SKM-1 (cell line): ENCODE data around the gene KCNJ12.
"Not testable (repeated sequence)": the region's sequence is repeated elsewhere in the genome, so short reads cannot be mapped to it uniquely, and the experiment has no call there.

Source experiments
- DNase-seq: peaks from one replicate; lab custom pipeline; 2025; ENCODE audit not compliant: unreplicated experiment; lab: John Stamatoyannopoulos, UW

KCNJ12 gene

GRCh38 chr17:21376081-21376758 is at the start of gene KCNJ12:
KCNJ12 (plus strand) TSS chr17:21376357; CDS start chr17:21415343, 38,986 bp downstream.
- DNase-seq, result no peak

- not testable (repeated sequence) for DNase-seq
Observed at GRCh38 chr17:21327921-21328320, 48.2 kb upstream of the KCNJ12 start.

- not testable (repeated sequence) for DNase-seq
Observed at GRCh38 chr17:21328778-21329177, 47.4 kb upstream of the KCNJ12 start.

GRCh38 chr17:21330436-21331160 is 45.6 kb upstream of the KCNJ12 start:
- no peak for DNase-seq

- not testable (repeated sequence) for DNase-seq
Observed at GRCh38 chr17:21336541-21337294, 39.4 kb upstream of the KCNJ12 start.

GRCh38 chr17:21337981-21338625 is 38.1 kb upstream of the KCNJ12 start:
- DNase-seq, result not testable (repeated sequence)

- DNase-seq, result no peak
Observed at GRCh38 chr17:21339011-21339410, 37.1 kb upstream of the KCNJ12 start.

GRCh38 chr17:21339571-21339970 is 36.6 kb upstream of the KCNJ12 start:
- not testable (repeated sequence) for DNase-seq

GRCh38 chr17:21340407-21340806 is 35.8 kb upstream of the KCNJ12 start:
- DNase-seq, result not testable (repeated sequence)

GRCh38 chr17:21341279-21341678 is 34.9 kb upstream of the KCNJ12 start:
- DNase-seq, result not testable (repeated sequence)

GRCh38 chr17:21341925-21342540 is 34.1 kb upstream of the KCNJ12 start:
- DNase-seq, result not testable (repeated sequence)

GRCh38 chr17:21343061-21343949 is 32.9 kb upstream of the KCNJ12 start:
- not testable (repeated sequence) for DNase-seq

- not testable (repeated sequence) for DNase-seq
Observed at GRCh38 chr17:21344801-21345200, 31.4 kb upstream of the KCNJ12 start.

- DNase-seq, result no peak
Observed at GRCh38 chr17:21345236-21345635, 30.9 kb upstream of the KCNJ12 start.

- not testable (repeated sequence) for DNase-seq
Observed at GRCh38 chr17:21346107-21346506, 30.1 kb upstream of the KCNJ12 start.

GRCh38 chr17:21346651-21347250 is 29.4 kb upstream of the KCNJ12 start:
- DNase-seq, result not testable (repeated sequence)

GRCh38 chr17:21347660-21348059 is 28.5 kb upstream of the KCNJ12 start:
- not testable (repeated sequence) for DNase-seq

GRCh38 chr17:21348081-21348925 is 27.9 kb upstream of the KCNJ12 start:
- not testable (repeated sequence) for DNase-seq
